Kidney epithelial cell (primary cell): Measurements from ENCODE around the gene OSGIN1. TPM values are rescaled to one million over a fixed set of nuclear protein-coding genes. Genes with fewer than 3 reads are reported as not detected.

Source experiments
- DNase-seq: peaks from one replicate; pipeline ENCODE4 v3.0.0-alpha.2; 2010; ENCODE audit warnings: low read depth
- H3K27me3 ChIP-seq: 2 replicates; pipeline ENCODE4 v1.6.0; 2011; ENCODE audit warnings: low read length; ENCODE audit not compliant: control insufficient read depth, insufficient read depth
- H3K36me3 ChIP-seq: 2 replicates; pipeline ENCODE4 v1.5.1; 2011; ENCODE audit warnings: low read length; ENCODE audit not compliant: control insufficient read depth, insufficient read depth
- H3K4me3 ChIP-seq: 2 replicates; pipeline ENCODE4 v1.5.1; 2011; ENCODE audit warnings: low read depth, mild to moderate bottlenecking, control low read depth, low read length
- total RNA-seq: library from RNA; depleted of rRNA; stranded (reverse); fragments of >200 nt; gene quantifications from 2 replicates; pipeline ENCODE4 v1.2.3, GENCODE V29; 2015
- TF ChIP-seq, protein P1 (sequence below): IDR thresholded peaks from 2 replicates; pipeline ENCODE4 v1.5.1; 2011; ENCODE audit warnings: mild to moderate bottlenecking, moderate library complexity, low read length, control low read depth, inconsistent platforms; ENCODE audit not compliant: insufficient read depth, poor library complexity, severe bottlenecking

The OSGIN1 gene
- total RNA-seq, 1 donor from 2014 or later, result 8.0 TPM

- H3K27me3 ChIP-seq, result peaks cover 22% of the 10 kb centered on the region
- H3K4me3 ChIP-seq, result no peak overlapping the region
- TF ChIP-seq, protein P1, sequence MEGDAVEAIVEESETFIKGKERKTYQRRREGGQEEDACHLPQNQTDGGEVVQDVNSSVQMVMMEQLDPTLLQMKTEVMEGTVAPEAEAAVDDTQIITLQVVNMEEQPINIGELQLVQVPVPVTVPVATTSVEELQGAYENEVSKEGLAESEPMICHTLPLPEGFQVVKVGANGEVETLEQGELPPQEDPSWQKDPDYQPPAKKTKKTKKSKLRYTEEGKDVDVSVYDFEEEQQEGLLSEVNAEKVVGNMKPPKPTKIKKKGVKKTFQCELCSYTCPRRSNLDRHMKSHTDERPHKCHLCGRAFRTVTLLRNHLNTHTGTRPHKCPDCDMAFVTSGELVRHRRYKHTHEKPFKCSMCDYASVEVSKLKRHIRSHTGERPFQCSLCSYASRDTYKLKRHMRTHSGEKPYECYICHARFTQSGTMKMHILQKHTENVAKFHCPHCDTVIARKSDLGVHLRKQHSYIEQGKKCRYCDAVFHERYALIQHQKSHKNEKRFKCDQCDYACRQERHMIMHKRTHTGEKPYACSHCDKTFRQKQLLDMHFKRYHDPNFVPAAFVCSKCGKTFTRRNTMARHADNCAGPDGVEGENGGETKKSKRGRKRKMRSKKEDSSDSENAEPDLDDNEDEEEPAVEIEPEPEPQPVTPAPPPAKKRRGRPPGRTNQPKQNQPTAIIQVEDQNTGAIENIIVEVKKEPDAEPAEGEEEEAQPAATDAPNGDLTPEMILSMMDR, result no peak
- H3K36me3 ChIP-seq, result no peaks in the 10 kb centered on the region
- no peak for DNase-seq
These were observed 48.1 kb downstream of the OSGIN1 start for GRCh38 chr16:84000989-84001642.

DNA sequence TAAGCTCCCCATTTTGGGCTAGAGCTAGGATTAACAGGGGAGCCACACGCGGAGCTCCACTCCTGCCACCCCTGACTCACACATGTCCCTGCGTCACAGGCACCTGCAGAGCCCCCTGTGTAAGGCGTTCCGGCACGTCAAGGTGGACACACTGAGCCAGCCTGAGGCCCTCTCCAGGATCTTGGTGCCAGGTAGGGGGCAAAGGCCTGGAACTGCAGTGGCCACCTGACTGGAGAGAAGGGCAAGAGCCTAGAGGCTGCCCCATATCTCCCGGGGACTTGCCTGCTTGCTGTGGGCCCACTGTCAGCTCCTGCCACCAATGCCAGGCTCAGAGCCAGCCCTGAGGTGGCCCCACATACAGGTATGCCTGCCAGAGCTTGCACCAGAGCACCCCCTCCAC, 48.7 kb downstream of the OSGIN1 start:
- Histone ChIP-seq H3K36me3 (no peaks in the 10 kb centered on the region), H3K4me3 (no peak overlapping the region), H3K27me3 (peaks cover 20% of the 10 kb centered on the region)
- no peak for DNase-seq
- TF ChIP-seq, protein P1, result no peak

- H3K36me3 ChIP-seq, result no peaks in the 10 kb centered on the region
- TF ChIP-seq, protein P1, result no peak
- no peak overlapping the region for H3K4me3 ChIP-seq
- peaks cover 20% of the 10 kb centered on the region for H3K27me3 ChIP-seq
- DNase-seq, result no peak
These were observed 50.0 kb downstream of the OSGIN1 start for GRCh38 chr16:84003038-84003437.

DNA sequence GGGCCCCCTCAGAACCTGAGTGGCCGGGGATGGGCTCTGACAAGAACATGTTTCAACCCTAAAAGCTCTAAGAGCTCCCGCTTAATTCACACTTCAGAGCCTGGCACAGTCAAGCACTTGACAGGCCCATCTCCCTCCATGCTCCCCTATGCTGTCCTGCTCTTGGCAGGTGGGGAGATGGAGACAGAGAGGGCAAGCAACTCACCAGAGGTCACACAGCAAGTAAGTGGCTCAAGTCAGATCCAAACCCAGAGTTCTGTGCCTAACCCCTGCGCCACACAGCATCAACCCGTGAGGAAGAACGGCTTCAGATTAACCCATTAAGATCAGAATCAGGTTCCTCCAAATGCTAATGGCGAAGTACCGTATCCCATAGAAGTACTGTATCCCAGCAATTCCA, 51.4 kb downstream of the OSGIN1 start:
- Histone ChIP-seq H3K36me3 (no peaks in the 10 kb centered on the region), H3K27me3 (peaks cover 24% of the 10 kb centered on the region)
- DNase-seq, result no peak

GRCh38 chr16:84005391-84005790, 52.4 kb downstream of the OSGIN1 start:
- TF ChIP-seq, protein P1, result no peak
- peaks cover 26% of the 10 kb centered on the region for H3K27me3 ChIP-seq
- DNase-seq, result no peak
- H3K36me3 ChIP-seq, result no peaks in the 10 kb centered on the region
- no peak overlapping the region for H3K4me3 ChIP-seq

More for the DNA sequence above, 51.4 kb downstream of the OSGIN1 start:
- TF ChIP-seq, protein P1, result no peak
- no peak overlapping the region for H3K4me3 ChIP-seq

GRCh38 chr16:84007520-84007919, 54.5 kb downstream of the OSGIN1 start:
- peaks cover 19% of the 10 kb centered on the region for H3K27me3 ChIP-seq

More at GRCh38 chr16:84007520-84007919, 54.5 kb downstream of the OSGIN1 start:
- DNase-seq, result no peak
- Histone ChIP-seq H3K36me3 (no peaks in the 10 kb centered on the region), H3K4me3 (no peak overlapping the region)
- TF ChIP-seq, protein P1, result no peak
